Ishikawa (cell line): ENCODE data around the gene KDM4B.

Source experiments
- CEBPB ChIP-seq: IDR thresholded peaks from 2 replicates; pipeline ENCODE4 v1.6.1; 2012
- CREB1 ChIP-seq: IDR thresholded peaks from 2 replicates; pipeline ENCODE4 v1.6.1; 2012; ENCODE audit warnings: low read depth
- EGR1 ChIP-seq: IDR thresholded peaks from 2 replicates; pipeline ENCODE4 v1.6.1; 2012
- EP300 ChIP-seq: IDR thresholded peaks from 2 replicates; pipeline ENCODE4 v1.6.1; 2012; ENCODE audit warnings: borderline replicate concordance
- FOXM1 ChIP-seq: IDR thresholded peaks from 2 replicates; pipeline ENCODE4 v1.6.1; 2012; ENCODE audit warnings: low read depth, borderline replicate concordance
- MAX ChIP-seq: IDR thresholded peaks from 2 replicates; pipeline ENCODE4 v1.6.1; 2012
- RAD21 ChIP-seq: IDR thresholded peaks from 2 replicates; pipeline ENCODE4 v1.6.1; 2012; ENCODE audit warnings: low read depth
- REST ChIP-seq: IDR thresholded peaks from 2 replicates; pipeline ENCODE4 v1.6.1; 2012; ENCODE audit warnings: low read depth, mild to moderate bottlenecking
- TAF1 ChIP-seq: IDR thresholded peaks from 2 replicates; pipeline ENCODE4 v1.6.1; 2012; ENCODE audit warnings: low read depth, mild to moderate bottlenecking
- TCF12 ChIP-seq: IDR thresholded peaks from 2 replicates; pipeline ENCODE4 v1.6.1; 2012; ENCODE audit warnings: low read depth
- TEAD4 ChIP-seq: IDR thresholded peaks from 2 replicates; pipeline ENCODE4 v1.6.1; 2012
- USF1 ChIP-seq: IDR thresholded peaks from 2 replicates; pipeline ENCODE4 v1.6.1; 2012
- YY1 ChIP-seq: IDR thresholded peaks from 2 replicates; pipeline ENCODE4 v1.6.1; 2012; ENCODE audit warnings: low read depth
- ZBTB7A ChIP-seq: IDR thresholded peaks from 2 replicates; pipeline ENCODE4 v1.6.1; 2012; ENCODE audit warnings: low read depth

- TF ChIP-seq FOXM1 (no peak), MAX (no peak), ZBTB7A (no peak), REST (no peak), TAF1 (no peak), EGR1 (no peak), RAD21 (no peak), CREB1 (no peak), YY1 (no peak), USF1 (no peak), EP300 (no peak), TEAD4 (no peak), TCF12 (no peak), CEBPB (no peak)
Measured at GRCh38 chr19:5099701-5100221, 130.8 kb downstream of the KDM4B start.
